Nephron progenitor cell (in vitro differentiated cells): ENCODE data around the gene DEFB129.
"Not testable (repeated sequence)": the region's sequence is repeated elsewhere in the genome, so short reads cannot be mapped to it uniquely, and the experiment has no call there.

Experiments used
- DNase-seq: peaks from one replicate; pipeline ENCODE4 v3.0.0; 2021
- H3K27ac Mint-ChIP-seq: 2 replicates; pipeline ENCODE4 v1.8.0; 2021; ENCODE audit warnings: mild to moderate bottlenecking, moderate library complexity, mixed read lengths
- H3K27me3 Mint-ChIP-seq: 2 replicates; pipeline ENCODE4 v1.8.0; 2021; ENCODE audit warnings: mild to moderate bottlenecking, low read depth, mixed read lengths; ENCODE audit not compliant: poor library complexity
- H3K36me3 Mint-ChIP-seq: 2 replicates; pipeline ENCODE4 v1.8.0; 2021; ENCODE audit warnings: low read depth, mixed read lengths
- H3K4me1 Mint-ChIP-seq: 2 replicates; pipeline ENCODE4 v1.8.0; 2021; ENCODE audit warnings: mixed read lengths
- H3K4me3 Mint-ChIP-seq: 2 replicates; pipeline ENCODE4 v1.8.0; 2021; ENCODE audit warnings: mild to moderate bottlenecking, moderate library complexity, mixed read lengths
- H3K9me3 Mint-ChIP-seq: 2 replicates; pipeline ENCODE4 v1.8.0; 2021; ENCODE audit warnings: mild to moderate bottlenecking, moderate library complexity, mixed read lengths
- TF ChIP-seq, protein P1 (sequence below): fragments of 200-600 bp; sonication (generic); IDR thresholded peaks from 2 replicates; pipeline ENCODE4 v1.5.0; 2021; ENCODE audit warnings: antibody characterized with exemption

DEFB129 gene

DNA sequence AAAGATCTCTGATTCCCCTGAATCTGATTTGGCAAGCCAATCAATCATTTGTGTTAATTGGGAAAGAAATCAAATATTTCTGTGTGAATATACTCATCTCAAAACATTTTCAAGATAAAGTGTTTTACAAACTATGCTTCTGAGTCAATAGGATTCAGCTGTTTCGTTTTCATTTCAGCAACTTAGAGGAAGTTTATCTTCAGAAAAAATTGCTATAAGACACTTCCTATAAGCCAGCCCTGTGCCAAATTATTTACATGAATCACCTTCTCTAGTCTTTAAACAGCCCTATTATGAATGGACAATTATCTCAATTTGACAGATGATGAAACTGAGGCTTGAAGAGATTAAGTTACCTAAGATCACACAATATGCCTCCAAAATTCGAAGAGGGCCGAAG lies 10.9 kb downstream of the DEFB129 start:
- DNase-seq = no peak
- Mint-ChIP-seq H3K27ac (no peak overlapping the region), H3K4me3 (no peak overlapping the region), H3K36me3 (no peaks in the 10 kb centered on the region), H3K9me3 (no peaks in the 10 kb centered on the region), H3K4me1 (no peaks in the 10 kb centered on the region), H3K27me3 (peaks cover 7% of the 10 kb centered on the region)
- TF ChIP-seq, protein P1, sequence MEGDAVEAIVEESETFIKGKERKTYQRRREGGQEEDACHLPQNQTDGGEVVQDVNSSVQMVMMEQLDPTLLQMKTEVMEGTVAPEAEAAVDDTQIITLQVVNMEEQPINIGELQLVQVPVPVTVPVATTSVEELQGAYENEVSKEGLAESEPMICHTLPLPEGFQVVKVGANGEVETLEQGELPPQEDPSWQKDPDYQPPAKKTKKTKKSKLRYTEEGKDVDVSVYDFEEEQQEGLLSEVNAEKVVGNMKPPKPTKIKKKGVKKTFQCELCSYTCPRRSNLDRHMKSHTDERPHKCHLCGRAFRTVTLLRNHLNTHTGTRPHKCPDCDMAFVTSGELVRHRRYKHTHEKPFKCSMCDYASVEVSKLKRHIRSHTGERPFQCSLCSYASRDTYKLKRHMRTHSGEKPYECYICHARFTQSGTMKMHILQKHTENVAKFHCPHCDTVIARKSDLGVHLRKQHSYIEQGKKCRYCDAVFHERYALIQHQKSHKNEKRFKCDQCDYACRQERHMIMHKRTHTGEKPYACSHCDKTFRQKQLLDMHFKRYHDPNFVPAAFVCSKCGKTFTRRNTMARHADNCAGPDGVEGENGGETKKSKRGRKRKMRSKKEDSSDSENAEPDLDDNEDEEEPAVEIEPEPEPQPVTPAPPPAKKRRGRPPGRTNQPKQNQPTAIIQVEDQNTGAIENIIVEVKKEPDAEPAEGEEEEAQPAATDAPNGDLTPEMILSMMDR = no peak

DNA sequence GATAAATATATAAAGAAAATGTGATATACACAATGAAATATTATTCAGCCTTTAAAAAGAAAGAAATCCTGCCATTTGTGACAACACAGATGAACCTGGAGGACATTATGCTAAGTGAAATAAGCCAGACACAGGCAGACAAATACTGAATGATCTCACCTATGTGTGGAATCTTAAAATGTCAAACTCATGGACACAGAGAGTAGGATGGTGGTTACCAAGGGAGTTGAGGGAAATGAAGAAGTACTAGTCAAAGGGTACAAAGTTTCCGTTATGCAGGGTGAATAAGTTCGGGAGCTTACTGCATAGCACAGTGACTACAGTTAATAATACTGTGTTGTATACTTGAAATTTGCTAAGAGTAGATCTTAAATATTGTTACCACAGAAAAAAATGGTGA lies 15.8 kb downstream of the DEFB129 start:
- peaks cover 7% of the 10 kb centered on the region for H3K27me3 Mint-ChIP-seq
- no peaks in the 10 kb centered on the region for H3K36me3 Mint-ChIP-seq
- H3K9me3 Mint-ChIP-seq = peaks cover 12% of the 10 kb centered on the region
- TF ChIP-seq, protein P1 = no peak
- no peak overlapping the region for H3K4me3 Mint-ChIP-seq
- no peaks in the 10 kb centered on the region for H3K4me1 Mint-ChIP-seq
- H3K27ac Mint-ChIP-seq = no peak overlapping the region
- DNase-seq = no peak

DNA sequence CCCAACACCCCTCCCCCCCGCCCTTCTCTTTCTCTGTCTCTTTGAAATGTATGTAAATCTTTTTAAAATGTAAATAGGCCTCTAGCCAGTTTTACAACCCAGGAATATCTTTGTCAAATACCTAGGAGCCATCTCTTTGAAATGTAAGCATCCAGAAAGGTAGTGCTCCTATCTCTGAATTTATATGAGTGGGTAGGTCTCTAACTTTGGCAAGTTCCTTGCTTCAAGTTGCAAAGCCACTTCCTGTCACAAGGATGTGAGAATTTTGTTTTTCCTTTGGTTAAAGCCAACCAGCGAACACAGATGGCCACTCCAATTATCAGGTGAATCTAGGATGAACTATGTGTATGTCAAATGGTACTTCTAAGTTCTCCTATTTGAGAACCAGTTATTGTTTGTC lies 24.3 kb downstream of the DEFB129 start:
- Mint-ChIP-seq H3K36me3 (no peaks in the 10 kb centered on the region), H3K27ac (no peak overlapping the region), H3K4me1 (peaks cover 5% of the 10 kb centered on the region), H3K27me3 (peaks cover 8% of the 10 kb centered on the region), H3K9me3 (peaks cover 19% of the 10 kb centered on the region), H3K4me3 (no peak overlapping the region)
- no peak for DNase-seq
- TF ChIP-seq, protein P1 = no peak

DNA sequence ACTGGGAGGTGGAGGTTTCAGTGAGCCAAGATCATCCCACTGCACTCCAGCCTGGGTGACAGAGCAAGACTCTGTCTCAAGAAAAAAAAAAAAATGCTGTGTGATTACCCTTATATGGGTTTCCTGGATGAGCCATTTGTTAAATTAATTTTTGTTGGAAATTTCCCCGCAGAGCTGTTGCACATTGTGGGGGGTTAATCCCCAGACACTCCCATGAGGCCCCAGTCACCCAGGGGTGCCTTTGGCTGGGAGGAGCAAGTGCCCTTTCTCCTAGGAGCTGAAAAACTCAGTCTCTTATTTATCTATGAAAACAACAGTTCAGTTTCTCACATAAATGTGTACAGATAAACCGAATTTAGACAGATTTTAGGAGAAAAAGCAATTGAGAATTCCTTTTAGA lies 25.7 kb downstream of the DEFB129 start:
- H3K4me3 Mint-ChIP-seq = no peak overlapping the region
- peaks cover 5% of the 10 kb centered on the region for H3K4me1 Mint-ChIP-seq
- H3K36me3 Mint-ChIP-seq = no peaks in the 10 kb centered on the region
- DNase-seq = no peak
- H3K27ac Mint-ChIP-seq = no peak overlapping the region
- peaks cover 7% of the 10 kb centered on the region for H3K9me3 Mint-ChIP-seq
- H3K27me3 Mint-ChIP-seq = peaks cover 9% of the 10 kb centered on the region
- TF ChIP-seq, protein P1 = no peak

DNA sequence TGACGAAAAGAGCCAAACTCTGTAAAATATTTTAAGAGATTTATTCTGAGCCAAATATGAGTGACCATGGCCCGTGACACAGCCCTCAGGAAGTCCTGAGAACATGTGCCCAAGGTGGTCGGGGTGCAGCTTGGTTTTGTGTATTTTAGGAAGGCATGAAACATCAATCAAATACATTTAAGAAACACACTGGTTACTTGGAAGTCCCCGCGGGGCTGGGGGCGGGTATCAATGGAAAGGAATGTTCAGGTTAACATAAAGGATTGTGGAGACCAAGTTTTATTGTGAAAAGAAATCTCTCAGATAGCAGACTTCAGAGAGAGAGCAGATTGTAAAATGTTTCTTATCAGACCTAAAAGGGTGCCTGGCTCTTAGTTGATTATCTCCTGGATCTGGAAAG lies 26.4 kb downstream of the DEFB129 start:
- not testable (repeated sequence) for H3K36me3 Mint-ChIP-seq, DNase-seq, H3K9me3 Mint-ChIP-seq, H3K4me3 Mint-ChIP-seq, H3K4me1 Mint-ChIP-seq, H3K27ac Mint-ChIP-seq
- H3K27me3 Mint-ChIP-seq = peaks cover 10% of the 10 kb centered on the region

DNA sequence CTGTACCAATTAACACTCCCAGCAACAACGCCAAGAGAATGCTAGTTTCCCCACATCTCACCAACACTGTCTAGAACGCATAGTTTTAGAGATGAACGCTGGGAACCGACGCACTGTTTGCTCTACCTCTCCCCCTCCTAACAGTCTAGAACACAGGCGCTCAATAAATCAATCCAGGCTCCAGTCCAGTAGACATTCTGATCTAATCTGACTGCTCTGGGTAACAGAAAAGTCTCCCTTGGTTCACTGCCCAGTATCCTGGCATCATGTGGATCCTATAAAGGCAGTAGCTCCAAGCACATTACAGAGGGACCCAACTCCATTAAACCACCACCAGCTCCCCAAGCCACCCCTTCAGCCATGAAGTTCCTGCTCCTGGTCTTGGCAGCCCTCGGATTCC lies 30.4 kb downstream of the DEFB129 start, which contains the start of gene DEFB132:
Gene DEFB132, plus strand, starts transcription at position 306 of the 400 bp plus-strand sequence. Its CDS starts 55 bp downstream, at position 361.
- H3K9me3 Mint-ChIP-seq = no peaks in the 10 kb centered on the region
- no peak within 1 kb of the TSS for H3K27ac Mint-ChIP-seq
- TF ChIP-seq, protein P1 = no peak
- no peak within 1 kb of the TSS for H3K4me3 Mint-ChIP-seq
- no peaks in the 10 kb centered on the region for H3K36me3 Mint-ChIP-seq
- H3K4me1 Mint-ChIP-seq = peaks cover 5% of the 10 kb centered on the region
- DNase-seq = no peak
- H3K27me3 Mint-ChIP-seq = peaks cover 16% of the 10 kb centered on the region
